Mucosa of gallbladder (tissue), 1 donor: Measurements from ENCODE around the gene ADIRF. TPM values are rescaled to one million over a fixed set of nuclear protein-coding genes. Genes with fewer than 3 reads are reported as not detected.
"Not testable (repeated sequence)": the region's sequence is repeated elsewhere in the genome, so short reads cannot be mapped to it uniquely, and the experiment has no call there.

Experiments
- DNase-seq: peaks from one replicate; pipeline ENCODE4 v3.0.0-alpha.2; 2020; ENCODE audit warnings: low spot score
- total RNA-seq: library from RNA; stranded (reverse); gene quantifications from one replicate; pipeline ENCODE4 v1.2.1, GENCODE V29; 2021
- donor health status: DM: no; HTN: no; CAD: no.

Gene ADIRF
- total RNA-seq, 1 donor from 2014 or later: 25.4 TPM

GRCh38 chr10:87020056-87020455 lies 51.8 kb downstream of the ADIRF start, which contains the start of gene FAM25A:
FAM25A (plus strand) TSS chr10:87020294; CDS start chr10:87020325, 31 bp downstream.
- DNase-seq: not testable (repeated sequence)

Other genes with a start within 250 kb of the ADIRF start
- gene BMPR1A, start 211.9 kb upstream of the ADIRF start, total RNA-seq: 55.3 TPM
- gene MMRN2, start 10.9 kb upstream of the ADIRF start, total RNA-seq: 17.4 TPM
- 15.8 TPM for gene SNCG, start 9.9 kb upstream of the ADIRF start, total RNA-seq
- not detected for gene FAM25A, start 51.8 kb downstream of the ADIRF start, total RNA-seq
- gene GLUD1, start 126.4 kb downstream of the ADIRF start, total RNA-seq: 126 TPM
- 18.4 TPM for gene SHLD2, start 126.7 kb downstream of the ADIRF start, total RNA-seq